Liver (tissue), 9 donors: ENCODE results near the gene IQSEC2. TPM values are rescaled to one million over a fixed set of nuclear protein-coding genes. Genes with fewer than 3 reads are reported as not detected.

Experiments used
- DNase-seq: peaks from one replicate; pipeline ENCODE4 v3.0.0-alpha.2; 2017; ENCODE audit warnings: low spot score
- H3K27ac ChIP-seq, 2 donors: one replicate each; pipeline ENCODE4 v1.7.0; 2013; ENCODE audit warnings: inconsistent platforms in 2 of 2, low read length in 2 of 2, control low read depth in 1 of 2, low read depth in 1 of 2, mild to moderate bottlenecking in 1 of 2
- H3K27me3 ChIP-seq, 4 donors: one replicate each; pipeline versions ENCODE4 v1.6.1 to v1.7.0; 2013; ENCODE audit warnings: low read length in 3 of 4, inconsistent platforms in 1 of 4, mild to moderate bottlenecking in 1 of 4, moderate library complexity in 1 of 4; ENCODE audit not compliant: control insufficient read depth in 4 of 4, insufficient read depth in 4 of 4
- H3K36me3 ChIP-seq, 4 donors: one replicate each; pipeline versions ENCODE4 v1.6.1 to v1.7.0; 2013; ENCODE audit warnings: low read length in 3 of 4, mild to moderate bottlenecking in 3 of 4, low read depth in 1 of 4, moderate library complexity in 1 of 4; ENCODE audit not compliant: control insufficient read depth in 4 of 4, insufficient read depth in 3 of 4
- H3K4me1 ChIP-seq, 4 donors: one replicate each; pipeline versions ENCODE4 v1.6.1 to v1.7.0; 2013; ENCODE audit warnings: low read length in 3 of 4, mild to moderate bottlenecking in 3 of 4, moderate library complexity in 1 of 4; ENCODE audit not compliant: control insufficient read depth in 4 of 4, insufficient read depth in 4 of 4
- H3K4me3 ChIP-seq, 3 donors: one replicate each; pipeline versions ENCODE4 v1.6.1 to v1.7.0; 2013; ENCODE audit warnings: low read length in 3 of 3, control low read depth in 1 of 3, low read depth in 1 of 3, mild to moderate bottlenecking in 1 of 3
- H3K9ac ChIP-seq, 2 donors: one replicate each; pipeline ENCODE4 v1.7.0; 2013; ENCODE audit warnings: low read length in 2 of 2, mild to moderate bottlenecking in 2 of 2, moderate library complexity in 2 of 2, control low read depth in 1 of 2, low read depth in 1 of 2
- H3K9me3 ChIP-seq, 4 donors: one replicate each; pipeline versions ENCODE4 v1.6.1 to v1.7.0; 2013; ENCODE audit warnings: low read length in 3 of 4; ENCODE audit not compliant: control insufficient read depth in 4 of 4
- ATF3 ChIP-seq: IDR thresholded peaks from 2 replicates; pipeline ENCODE4 v1.6.1; 2016; ENCODE audit warnings: antibody characterized with exemption
- CTCF ChIP-seq: fragments of 150-350 bp; IDR thresholded peaks from 2 replicates; pipeline ENCODE4 v1.5.1; 2017; ENCODE audit warnings: improper control_type of control experiment, low read depth, low read length; ENCODE audit not compliant: missing input control
- EGR1 ChIP-seq, 2 donors: IDR thresholded peaks; 2 replicates each; pipeline ENCODE4 v1.6.1; 2016 to 2018; ENCODE audit warnings: antibody characterized with exemption in 2 of 2, low read depth in 2 of 2
- FOXA2 ChIP-seq: IDR thresholded peaks from 2 replicates; pipeline ENCODE4 v1.6.1; 2016; ENCODE audit warnings: antibody characterized with exemption
- GABPA ChIP-seq, 2 donors: IDR thresholded peaks in 1 of 2; conservative IDR thresholded peaks in 1 of 2; 2 replicates each; pipeline ENCODE4 v1.6.1; 2016; ENCODE audit warnings: antibody characterized with exemption in 2 of 2, mild to moderate bottlenecking in 1 of 2, moderate library complexity in 1 of 2
- MAX ChIP-seq: IDR thresholded peaks from 2 replicates; pipeline ENCODE4 v1.6.1; 2016; ENCODE audit warnings: antibody characterized with exemption
- REST ChIP-seq: IDR thresholded peaks from 2 replicates; pipeline ENCODE4 v1.6.1; 2016; ENCODE audit warnings: antibody characterized with exemption, mild to moderate bottlenecking
- RXRA ChIP-seq, 2 donors: IDR thresholded peaks; 2 replicates each; pipeline ENCODE4 v1.6.1; 2017 to 2018; ENCODE audit warnings: antibody characterized with exemption in 2 of 2, mild to moderate bottlenecking in 1 of 2
- SP1 ChIP-seq: IDR thresholded peaks from 2 replicates; pipeline ENCODE4 v1.6.1; 2018; ENCODE audit warnings: antibody characterized with exemption, mild to moderate bottlenecking
- TAF1 ChIP-seq: conservative IDR thresholded peaks from 2 replicates; pipeline ENCODE4 v1.6.1; 2016; ENCODE audit warnings: antibody characterized with exemption, mild to moderate bottlenecking
- YY1 ChIP-seq: IDR thresholded peaks from 2 replicates; pipeline ENCODE4 v1.6.1; 2016; ENCODE audit warnings: antibody characterized with exemption, mild to moderate bottlenecking
- ZBTB33 ChIP-seq: IDR thresholded peaks from 2 replicates; pipeline ENCODE4 v1.6.1; 2016; ENCODE audit warnings: antibody characterized with exemption
- WGBS: extraction: QIAGEN DNeasy Blood & Tissue Kit; methylation state at CpG from one replicate; pipeline ENCODE4 v1.1.7; 2013; 5-methylcytosine and 5-hydroxymethylcytosine counted together
- polyA plus RNA-seq, 2 donors: library from polyadenylated mRNA; stranded (reverse) in 1 of 2; unstranded in 1 of 2; fragments of 200-250 nt in 1 of 2; fragments of >200 nt in 1 of 2; fragmentation: Nextera tagmentation in 1 of 2; extraction: Ambion mirVana in 1 of 2; gene quantifications; one replicate each; pipeline versions ENCODE4 v1.2.1 to v1.2.3, GENCODE V29; 2013 to 2015
- total RNA-seq, 2 donors: library from RNA; depleted of rRNA; stranded (reverse); fragments of >200 nt; gene quantifications; one replicate each; pipeline ENCODE4 v1.2.3, GENCODE V29; 2014
- donor health status: healthy.
- donor health status: healthy.
- donor health status: healthy.
- donor health status: healthy.
- donor health status: healthy.

The IQSEC2 gene
- total and polyA plus RNA-seq, 4 donors = 0.40 to 2.1 (median 1.4) TPM

- TF ChIP-seq SP1 (peak; percentile 53), YY1 (peak; percentile 99), RXRA (IDR thresholded peaks at IDR 0.05) (peak in 1 of 2 donors; percentile 15), EGR1 (IDR thresholded peaks at IDR 0.05; ENCODE audit: low read depth in 2 of 2) (peak; percentile 48 to 82), MAX (no peak), GABPA (IDR thresholded peaks at IDR 0.05 in 1 of 2, conservative IDR thresholded peaks at IDR 0.05 in 1 of 2) (peak in 1 of 2 donors; percentile 79), FOXA2 (no peak), REST (no peak), TAF1 (peak; percentile 91), ATF3 (peak; percentile 74), ZBTB33 (peak; percentile 41), CTCF (no peak)
- peak within 1 kb of the TSS; percentile 94 to 96 for H3K9ac ChIP-seq
- no peaks in the 10 kb centered on the region for H3K9me3 ChIP-seq
- peaks cover 0 to 11% (median 5%) of the 10 kb centered on the region in 4 donors for H3K36me3 ChIP-seq
- H3K27ac ChIP-seq = peak within 1 kb of the TSS; percentile 90 to 98
- no peaks in the 10 kb centered on the region for H3K27me3 ChIP-seq
- H3K4me3 ChIP-seq = peak within 1 kb of the TSS; percentile 87 to 99 (median 88)
- peak; percentile 83 for DNase-seq
- under 1% methylated on average over 67 of the region's 67 CpGs for WGBS
- peaks cover 7 to 38% (median 32%) of the 10 kb centered on the region in 4 donors for H3K4me1 ChIP-seq
Measured at GRCh38 chrX:53224860-53225797, 56.3 kb downstream of the IQSEC2 start, which contains the start of gene KDM5C. Gene KDM5C (minus strand): TSS chrX:53225207. CDS start chrX:53224889, 318 bp downstream.
